D341Med (cell line): Measurements from ENCODE around the gene TUBB1.

Experiments used
- DNase-seq: peaks from one replicate; pipeline ENCODE4 v3.0.0; 2012; ENCODE audit warnings: low spot score

Gene TUBB1

GRCh38 chr20:58990651-58991445 is 28.4 kb upstream of the TUBB1 start:
- no peak for DNase-seq

GRCh38 chr20:58991715-58992114 is 27.5 kb upstream of the TUBB1 start:
- DNase-seq: no peak

- no peak for DNase-seq
Measured at GRCh38 chr20:58992911-58993310, 26.3 kb upstream of the TUBB1 start.

- DNase-seq: no peak
Measured at GRCh38 chr20:58993332-58994248, 25.6 kb upstream of the TUBB1 start.

GRCh38 chr20:58994390-58995159 is 24.7 kb upstream of the TUBB1 start:
- DNase-seq: no peak

- no peak for DNase-seq
Measured at GRCh38 chr20:58995461-58996225, 23.6 kb upstream of the TUBB1 start.

- DNase-seq: no peak
Measured at GRCh38 chr20:58996226-58996611, 23.0 kb upstream of the TUBB1 start.

GRCh38 chr20:58997141-58997770 is 22.0 kb upstream of the TUBB1 start:
- DNase-seq: no peak

GRCh38 chr20:58998656-58999055 is 20.6 kb upstream of the TUBB1 start:
- DNase-seq: no peak

- no peak for DNase-seq
Measured at GRCh38 chr20:59000326-59000725, 18.9 kb upstream of the TUBB1 start.

GRCh38 chr20:59001068-59001448 is 18.2 kb upstream of the TUBB1 start:
- DNase-seq: no peak

- DNase-seq: no peak
Measured at GRCh38 chr20:59001449-59002171, 17.6 kb upstream of the TUBB1 start.

GRCh38 chr20:59002388-59002787 is 16.8 kb upstream of the TUBB1 start:
- no peak for DNase-seq

- DNase-seq: no peak
Measured at GRCh38 chr20:59002874-59003399, 16.3 kb upstream of the TUBB1 start.

GRCh38 chr20:59003836-59004492 is 15.3 kb upstream of the TUBB1 start:
- DNase-seq: no peak

- DNase-seq: no peak
Measured at GRCh38 chr20:59004493-59004762, 14.8 kb upstream of the TUBB1 start.

- no peak for DNase-seq
Measured at GRCh38 chr20:59004763-59005522, 14.3 kb upstream of the TUBB1 start.

GRCh38 chr20:59005523-59006166 is 13.6 kb upstream of the TUBB1 start:
- DNase-seq: no peak
